Rectal smooth muscle tissue (tissue), 1 donor: ENCODE measurements around the gene AOC1.

Experiments used
- H3K27ac ChIP-seq: one replicate; pipeline ENCODE4 v1.7.0; 2013; ENCODE audit warnings: low read depth, low read length, inconsistent platforms
- H3K27me3 ChIP-seq: one replicate; pipeline ENCODE4 v1.7.0; 2013; ENCODE audit warnings: low read length; ENCODE audit not compliant: control insufficient read depth, insufficient read depth
- H3K36me3 ChIP-seq: one replicate; pipeline ENCODE4 v1.7.0; 2013; ENCODE audit warnings: low read length; ENCODE audit not compliant: control insufficient read depth, insufficient read depth
- H3K4me1 ChIP-seq: one replicate; pipeline ENCODE4 v1.7.0; 2013; ENCODE audit warnings: low read length; ENCODE audit not compliant: control insufficient read depth, insufficient read depth
- H3K4me3 ChIP-seq: one replicate; pipeline ENCODE4 v1.7.0; 2013; ENCODE audit warnings: low read length
- H3K9ac ChIP-seq: one replicate; pipeline ENCODE4 v1.7.0; 2013; ENCODE audit warnings: low read length

Gene AOC1

DNA sequence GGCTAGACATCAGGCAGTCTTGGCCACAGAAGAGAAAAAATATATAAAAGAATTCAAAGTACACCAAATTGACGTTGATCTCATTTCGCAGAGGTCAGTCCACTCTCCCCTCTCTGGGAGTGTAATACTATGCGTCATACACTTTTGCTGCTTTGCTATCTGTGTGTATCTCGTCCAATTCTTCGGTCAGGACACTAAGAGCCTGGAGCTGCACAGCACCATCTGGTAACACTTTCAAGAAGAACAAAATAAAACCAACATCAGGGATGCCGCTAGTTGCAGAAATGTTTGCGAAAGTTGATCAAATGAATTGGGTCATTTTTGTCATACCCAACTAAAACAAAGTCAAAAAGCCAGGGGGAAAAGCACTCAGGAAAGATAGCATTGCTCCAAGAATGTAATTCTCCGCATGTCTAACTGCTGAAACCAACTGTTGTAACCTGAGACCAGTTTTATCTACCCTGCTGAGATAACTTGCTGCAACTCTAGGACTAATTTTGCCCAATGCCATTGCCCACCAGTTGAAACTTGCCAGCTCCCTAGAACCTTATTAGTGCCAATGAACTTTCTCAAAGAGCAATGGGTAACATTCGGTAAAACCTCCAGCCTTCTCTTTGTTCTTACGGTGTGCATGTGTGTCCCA is 28.7 kb upstream of the AOC1 start:
- no peak overlapping the region for H3K27ac ChIP-seq
- no peak overlapping the region for H3K4me3 ChIP-seq
- no peak overlapping the region for H3K9ac ChIP-seq
- H3K4me1 ChIP-seq, result no peaks in the 10 kb centered on the region
- H3K27me3 ChIP-seq, result no peaks in the 10 kb centered on the region
- no peaks in the 10 kb centered on the region for H3K36me3 ChIP-seq

DNA sequence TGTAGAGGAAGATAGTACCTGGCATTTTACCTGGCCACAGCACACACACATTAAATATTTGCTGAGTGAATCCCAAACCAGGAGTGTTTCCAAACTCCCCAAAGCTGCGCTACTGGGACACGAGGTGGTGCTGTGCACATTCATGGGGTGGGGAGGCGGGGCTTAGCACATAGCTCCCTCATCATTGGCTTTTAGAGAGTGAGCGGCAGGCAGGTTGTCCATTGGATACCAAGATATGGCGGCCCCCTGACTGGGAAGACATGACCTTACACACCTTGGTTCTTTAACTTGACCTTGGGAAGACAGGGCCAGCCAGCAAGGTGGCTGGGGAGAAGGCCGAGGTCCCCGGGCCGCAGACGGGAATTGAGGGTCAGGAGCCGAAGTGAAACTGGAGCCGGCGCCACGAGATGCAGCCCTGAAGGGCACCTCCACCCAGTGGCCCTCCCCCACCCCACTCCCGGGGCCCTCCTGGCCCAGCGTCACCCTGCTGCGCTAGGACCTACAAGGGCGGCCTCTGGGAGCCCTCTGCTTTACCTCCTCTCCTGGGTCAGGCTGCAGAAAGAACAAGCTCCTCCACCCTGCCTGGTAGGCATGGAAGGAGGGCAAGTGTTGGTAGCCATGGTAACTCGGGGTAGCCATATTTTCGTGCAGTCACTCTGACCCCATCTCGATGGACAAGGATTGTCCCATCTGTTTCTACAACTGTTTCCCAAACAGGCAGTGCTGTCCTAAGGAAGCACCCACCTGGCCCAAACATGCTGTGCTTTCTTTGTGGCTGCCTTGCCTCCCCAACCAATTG is 27.7 kb upstream of the AOC1 start:
- H3K9ac ChIP-seq, result no peak overlapping the region
- no peaks in the 10 kb centered on the region for H3K27me3 ChIP-seq
- no peaks in the 10 kb centered on the region for H3K36me3 ChIP-seq
- H3K4me1 ChIP-seq, result no peaks in the 10 kb centered on the region
- H3K4me3 ChIP-seq, result no peak overlapping the region
- no peak overlapping the region for H3K27ac ChIP-seq

DNA sequence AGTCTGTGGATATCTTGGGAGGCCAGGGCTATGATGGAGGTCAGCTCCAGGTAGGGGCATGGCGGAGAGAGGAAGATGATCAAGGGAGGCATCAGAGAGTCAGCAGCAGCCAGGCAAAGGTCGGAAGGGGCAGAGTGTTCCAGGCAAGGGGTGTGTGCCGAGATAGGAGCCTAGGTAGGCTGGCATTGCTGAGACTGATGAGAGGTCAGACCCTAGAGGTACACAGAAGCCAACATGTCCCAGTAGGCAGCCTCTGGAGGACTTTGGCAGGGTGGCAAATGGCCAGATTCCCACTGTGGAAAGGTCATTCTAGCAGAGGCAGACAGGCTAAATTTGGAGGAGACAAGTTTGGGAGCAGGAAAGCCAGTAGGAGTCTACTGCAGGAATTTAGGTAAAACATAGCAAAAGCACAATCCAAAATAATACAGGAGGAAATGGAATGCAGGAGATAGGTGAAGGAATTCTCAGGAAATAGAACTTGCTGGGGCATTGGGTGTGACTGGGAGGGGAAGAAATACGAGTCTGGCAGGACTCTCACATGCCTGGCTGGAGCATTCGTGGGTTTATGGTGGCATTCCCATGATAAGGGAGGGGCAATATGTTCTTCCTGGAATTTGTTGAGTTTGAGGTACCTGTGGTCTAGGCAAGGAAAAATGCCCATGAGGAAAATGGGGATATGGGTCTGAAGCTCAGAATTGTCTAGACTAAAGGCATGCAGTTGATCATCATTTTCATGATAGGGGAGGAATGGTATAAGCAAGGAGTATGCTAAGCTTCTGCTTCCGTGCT is 26.1 kb upstream of the AOC1 start:
- Histone ChIP-seq H3K4me1 (no peaks in the 10 kb centered on the region), H3K36me3 (no peaks in the 10 kb centered on the region), H3K4me3 (no peak overlapping the region), H3K9ac (no peak overlapping the region), H3K27ac (no peak overlapping the region), H3K27me3 (no peaks in the 10 kb centered on the region)

DNA sequence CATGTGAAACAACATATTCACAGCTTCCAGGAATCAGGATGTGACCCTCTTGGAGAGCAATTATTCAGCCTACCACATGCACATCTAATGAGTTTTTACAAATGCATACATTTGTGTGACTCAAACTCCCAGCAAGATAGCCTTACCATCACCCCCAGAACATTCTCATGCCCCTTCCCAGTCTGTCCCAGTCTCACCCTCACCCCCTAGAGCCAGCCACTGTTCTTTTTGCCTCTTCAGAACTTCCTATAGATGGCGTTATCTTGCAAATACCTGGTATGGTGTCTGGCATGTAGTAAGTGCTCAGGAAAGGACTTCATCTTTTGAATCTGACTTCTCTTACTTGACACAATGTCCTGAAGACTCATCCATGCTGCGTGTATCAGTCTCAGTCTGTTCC is 23.9 kb upstream of the AOC1 start:
- H3K4me1 ChIP-seq, result no peaks in the 10 kb centered on the region
- H3K27ac ChIP-seq, result no peak overlapping the region
- H3K27me3 ChIP-seq, result no peaks in the 10 kb centered on the region
- no peak overlapping the region for H3K4me3 ChIP-seq
- no peaks in the 10 kb centered on the region for H3K36me3 ChIP-seq
- H3K9ac ChIP-seq, result no peak overlapping the region

DNA sequence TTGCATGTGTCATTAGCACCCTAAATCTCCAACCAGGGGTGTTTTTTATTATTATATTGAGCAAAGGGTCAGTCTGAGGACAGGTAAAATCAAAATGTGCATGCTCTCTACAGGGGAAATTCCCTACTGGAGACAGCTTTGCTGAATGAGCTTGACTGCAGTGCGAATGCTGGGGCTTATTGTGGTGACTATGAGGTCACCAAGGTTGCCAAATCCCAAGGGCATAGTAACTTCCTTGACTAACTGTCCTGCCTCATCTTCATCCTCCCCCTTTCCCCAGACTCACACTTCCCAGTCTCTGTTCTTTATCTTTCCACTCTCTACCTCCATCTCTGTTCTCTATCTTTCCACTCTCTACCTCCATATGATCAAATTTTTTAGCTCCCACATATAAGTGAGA is 22.9 kb upstream of the AOC1 start:
- no peaks in the 10 kb centered on the region for H3K27me3 ChIP-seq
- no peak overlapping the region for H3K4me3 ChIP-seq
- no peaks in the 10 kb centered on the region for H3K4me1 ChIP-seq
- H3K27ac ChIP-seq, result no peak overlapping the region
- no peak overlapping the region for H3K9ac ChIP-seq
- H3K36me3 ChIP-seq, result no peaks in the 10 kb centered on the region

DNA sequence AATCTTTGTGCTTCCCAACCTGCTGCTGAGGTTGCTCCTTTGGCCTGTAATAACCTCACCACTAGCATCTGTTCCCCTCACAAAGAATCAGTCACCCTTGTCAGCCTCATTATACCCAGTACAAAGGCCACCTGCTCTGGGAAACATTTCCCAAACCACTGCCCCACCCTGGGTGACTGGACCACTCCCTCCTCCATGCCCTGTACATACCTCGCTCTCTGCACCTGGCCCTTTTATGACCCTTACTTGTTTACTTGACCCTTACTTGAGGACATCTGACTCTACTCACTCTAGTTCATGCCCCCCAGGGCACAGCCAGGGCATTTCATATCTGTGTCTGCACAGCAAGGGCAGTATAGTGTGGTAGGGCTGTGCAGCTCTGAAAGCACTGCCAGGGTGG is 21.4 kb upstream of the AOC1 start:
- H3K27me3 ChIP-seq, result no peaks in the 10 kb centered on the region
- H3K4me3 ChIP-seq, result no peak overlapping the region
- no peak overlapping the region for H3K27ac ChIP-seq
- no peaks in the 10 kb centered on the region for H3K4me1 ChIP-seq
- no peaks in the 10 kb centered on the region for H3K36me3 ChIP-seq
- H3K9ac ChIP-seq, result no peak overlapping the region

DNA sequence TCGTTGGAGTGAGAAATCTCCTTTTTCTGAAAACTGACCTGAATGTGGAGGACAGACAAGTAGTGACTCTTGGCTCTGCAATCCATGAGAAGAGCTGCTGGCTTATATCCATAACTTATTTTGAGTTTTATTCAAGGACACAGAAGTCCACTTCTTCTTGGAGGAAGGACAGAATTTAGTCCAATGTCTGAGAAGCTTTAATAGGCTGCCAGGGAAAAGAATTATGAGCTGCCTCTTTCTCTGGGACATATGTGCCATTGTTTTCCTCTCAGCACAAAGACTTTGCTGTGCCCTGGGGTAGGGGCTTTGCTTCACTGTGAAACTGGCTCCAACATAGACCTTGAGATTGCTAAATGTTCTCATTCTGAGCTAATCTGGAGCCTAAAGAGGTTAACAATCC is 20.5 kb upstream of the AOC1 start:
- H3K9ac ChIP-seq, result no peak overlapping the region
- H3K27ac ChIP-seq, result no peak overlapping the region
- H3K36me3 ChIP-seq, result no peaks in the 10 kb centered on the region
- no peaks in the 10 kb centered on the region for H3K27me3 ChIP-seq
- no peaks in the 10 kb centered on the region for H3K4me1 ChIP-seq
- no peak overlapping the region for H3K4me3 ChIP-seq

DNA sequence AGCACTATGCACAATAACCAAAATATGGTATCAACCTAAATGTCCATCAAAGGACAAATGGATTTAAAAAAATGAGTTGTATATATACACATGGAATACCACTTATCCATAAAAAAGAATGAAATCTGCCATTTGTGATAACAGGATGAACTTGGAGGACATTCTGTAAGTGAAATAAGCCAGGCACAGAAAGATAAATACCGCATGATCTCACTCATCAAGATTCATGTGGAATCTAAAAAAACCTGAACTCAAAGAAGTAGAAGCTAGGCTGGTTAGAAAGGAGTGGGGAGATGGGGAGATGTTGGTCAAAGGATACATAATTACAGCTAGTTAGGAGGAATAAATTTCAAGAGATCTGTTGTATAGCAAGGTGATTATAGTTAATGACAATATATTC is 17.3 kb upstream of the AOC1 start:
- H3K9ac ChIP-seq, result no peak overlapping the region
- H3K27ac ChIP-seq, result no peak overlapping the region
- H3K4me3 ChIP-seq, result no peak overlapping the region
- no peaks in the 10 kb centered on the region for H3K36me3 ChIP-seq
- no peaks in the 10 kb centered on the region for H3K27me3 ChIP-seq
- no peaks in the 10 kb centered on the region for H3K4me1 ChIP-seq

DNA sequence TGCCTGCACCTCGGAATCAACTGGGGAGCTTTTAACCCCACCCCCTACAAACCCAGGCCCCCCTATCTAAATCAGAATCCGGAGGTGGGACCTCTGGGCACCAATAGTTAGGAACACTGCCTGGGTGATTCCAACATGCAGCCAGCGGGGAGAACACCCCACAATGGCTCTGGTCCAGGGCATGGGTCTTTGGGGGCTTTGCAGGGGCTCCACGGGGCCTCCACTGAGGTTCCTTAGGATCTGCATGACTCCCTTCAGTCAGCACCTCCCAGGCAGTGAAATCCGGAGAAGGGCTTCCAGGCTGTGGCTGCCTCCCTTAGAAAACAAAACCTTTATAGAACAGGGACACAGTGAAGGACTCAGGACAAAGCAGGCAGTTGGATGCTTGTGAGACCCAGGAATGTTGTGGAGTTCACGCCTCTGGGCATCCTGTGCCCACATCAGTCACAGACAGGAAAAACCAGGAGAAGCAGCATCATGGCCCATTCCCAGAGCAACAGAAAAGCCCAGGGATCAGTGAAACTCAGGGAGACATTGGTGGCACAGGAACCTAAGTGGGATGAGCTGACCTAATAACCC is 16.5 kb upstream of the AOC1 start:
- no peak overlapping the region for H3K4me3 ChIP-seq
- no peak overlapping the region for H3K9ac ChIP-seq
- no peaks in the 10 kb centered on the region for H3K36me3 ChIP-seq
- no peaks in the 10 kb centered on the region for H3K27me3 ChIP-seq
- H3K4me1 ChIP-seq, result no peaks in the 10 kb centered on the region
- H3K27ac ChIP-seq, result no peak overlapping the region

DNA sequence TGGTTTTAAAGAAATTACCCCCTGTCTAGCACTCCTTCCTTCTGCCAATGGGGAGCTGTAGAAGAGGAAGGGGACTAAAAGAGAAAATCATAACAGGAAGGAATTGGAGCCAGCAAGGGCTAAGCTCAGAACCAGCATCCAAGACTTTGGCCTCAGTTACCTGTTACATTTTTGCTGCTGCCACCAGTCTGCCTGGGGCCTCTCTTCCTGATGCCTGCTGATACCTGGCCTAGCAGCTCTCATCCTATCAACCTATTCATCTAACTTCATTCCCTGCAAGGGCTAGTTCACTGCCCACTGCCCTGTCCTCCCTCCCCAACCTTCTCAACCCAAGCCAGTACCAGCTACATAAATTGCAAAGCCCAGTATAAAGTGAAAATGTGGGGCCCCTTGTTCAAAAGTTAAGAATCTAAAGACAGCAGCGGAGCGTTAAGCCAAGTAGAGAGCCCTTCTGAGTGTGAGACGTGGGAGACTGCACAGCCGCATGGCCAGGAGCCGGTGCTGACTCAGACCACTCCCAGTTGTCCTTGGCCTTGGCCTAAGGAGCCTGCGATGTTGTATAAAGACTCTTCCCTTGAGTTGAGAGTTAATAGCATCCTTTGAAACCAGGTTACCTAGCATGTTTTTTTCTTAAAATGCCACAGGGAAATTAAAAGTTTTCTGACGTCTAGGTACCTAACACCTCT is 13.2 kb upstream of the AOC1 start:
- H3K4me1 ChIP-seq, result no peaks in the 10 kb centered on the region
- H3K27me3 ChIP-seq, result no peaks in the 10 kb centered on the region
- no peak overlapping the region for H3K4me3 ChIP-seq
- H3K36me3 ChIP-seq, result no peaks in the 10 kb centered on the region
- no peak overlapping the region for H3K9ac ChIP-seq
- H3K27ac ChIP-seq, result no peak overlapping the region

DNA sequence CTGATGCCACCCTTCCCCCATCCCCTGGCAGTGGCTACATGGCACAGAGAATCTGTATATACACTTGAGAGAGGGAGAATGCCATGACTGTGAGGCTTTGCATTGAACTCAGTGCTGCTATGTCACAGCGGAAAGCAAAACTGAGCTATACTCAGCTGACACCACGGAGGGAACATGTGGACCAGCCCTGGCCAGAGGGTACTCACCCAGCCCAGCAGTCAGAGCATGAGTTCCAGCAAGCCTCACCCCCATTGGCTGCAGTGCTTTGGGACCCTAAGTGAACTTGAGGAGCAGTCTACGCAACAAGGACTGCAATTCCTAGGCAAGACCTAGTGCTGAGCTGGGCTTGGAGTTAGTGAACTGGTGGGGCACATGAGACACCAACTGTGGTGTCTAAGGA is 10.3 kb upstream of the AOC1 start:
- no peak overlapping the region for H3K27ac ChIP-seq
- H3K4me3 ChIP-seq, result no peak overlapping the region
- no peak overlapping the region for H3K9ac ChIP-seq
- no peaks in the 10 kb centered on the region for H3K4me1 ChIP-seq
- H3K27me3 ChIP-seq, result no peaks in the 10 kb centered on the region
- H3K36me3 ChIP-seq, result no peaks in the 10 kb centered on the region

DNA sequence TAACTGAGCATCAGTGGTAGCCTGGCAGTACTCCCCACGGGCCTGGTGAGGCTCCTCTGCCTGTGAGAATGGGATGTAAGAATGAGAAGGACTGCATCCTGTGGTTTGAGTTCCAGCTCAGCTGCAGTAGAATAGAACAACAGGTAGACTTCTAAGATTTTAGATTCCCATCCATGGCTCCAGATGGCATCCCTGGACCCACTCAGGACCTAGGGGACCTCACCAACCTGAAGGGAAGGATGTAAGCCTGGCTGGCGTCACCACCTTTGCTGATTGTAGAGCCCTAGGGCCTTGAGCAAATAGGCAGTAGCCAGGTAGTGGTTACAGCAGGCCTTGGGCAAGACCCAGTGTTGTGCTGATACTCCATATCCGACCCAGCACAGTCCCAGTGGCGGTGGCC is 9.6 kb upstream of the AOC1 start:
- Histone ChIP-seq H3K27me3 (no peaks in the 10 kb centered on the region), H3K36me3 (no peaks in the 10 kb centered on the region), H3K4me3 (no peak overlapping the region), H3K4me1 (no peaks in the 10 kb centered on the region), H3K9ac (no peak overlapping the region), H3K27ac (no peak overlapping the region)
